Liver (tissue), 9 donors: ENCODE results near the gene LSMEM2. TPM values are rescaled to one million over a fixed set of nuclear protein-coding genes. Genes with fewer than 3 reads are reported as not detected.
A peak's percentile ranks its signal among the peaks of the same experiment; 100 is the strongest.

Experiments used
- DNase-seq: peaks from one replicate; pipeline ENCODE4 v3.0.0-alpha.2; 2017; ENCODE audit warnings: low spot score
- H3K27ac ChIP-seq, 2 donors: one replicate each; pipeline ENCODE4 v1.7.0; 2013; ENCODE audit warnings: inconsistent platforms in 2 of 2, low read length in 2 of 2, control low read depth in 1 of 2, low read depth in 1 of 2, mild to moderate bottlenecking in 1 of 2
- H3K27me3 ChIP-seq, 4 donors: one replicate each; pipeline versions ENCODE4 v1.6.1 to v1.7.0; 2013; ENCODE audit warnings: low read length in 3 of 4, inconsistent platforms in 1 of 4, mild to moderate bottlenecking in 1 of 4, moderate library complexity in 1 of 4; ENCODE audit not compliant: control insufficient read depth in 4 of 4, insufficient read depth in 4 of 4
- H3K36me3 ChIP-seq, 4 donors: one replicate each; pipeline versions ENCODE4 v1.6.1 to v1.7.0; 2013; ENCODE audit warnings: low read length in 3 of 4, mild to moderate bottlenecking in 3 of 4, low read depth in 1 of 4, moderate library complexity in 1 of 4; ENCODE audit not compliant: control insufficient read depth in 4 of 4, insufficient read depth in 3 of 4
- H3K4me1 ChIP-seq, 4 donors: one replicate each; pipeline versions ENCODE4 v1.6.1 to v1.7.0; 2013; ENCODE audit warnings: low read length in 3 of 4, mild to moderate bottlenecking in 3 of 4, moderate library complexity in 1 of 4; ENCODE audit not compliant: control insufficient read depth in 4 of 4, insufficient read depth in 4 of 4
- H3K4me3 ChIP-seq, 3 donors: one replicate each; pipeline versions ENCODE4 v1.6.1 to v1.7.0; 2013; ENCODE audit warnings: low read length in 3 of 3, control low read depth in 1 of 3, low read depth in 1 of 3, mild to moderate bottlenecking in 1 of 3
- H3K9ac ChIP-seq, 2 donors: one replicate each; pipeline ENCODE4 v1.7.0; 2013; ENCODE audit warnings: low read length in 2 of 2, mild to moderate bottlenecking in 2 of 2, moderate library complexity in 2 of 2, control low read depth in 1 of 2, low read depth in 1 of 2
- H3K9me3 ChIP-seq, 4 donors: one replicate each; pipeline versions ENCODE4 v1.6.1 to v1.7.0; 2013; ENCODE audit warnings: low read length in 3 of 4; ENCODE audit not compliant: control insufficient read depth in 4 of 4
- ATF3 ChIP-seq: IDR thresholded peaks from 2 replicates; pipeline ENCODE4 v1.6.1; 2016; ENCODE audit warnings: antibody characterized with exemption
- CTCF ChIP-seq: fragments of 150-350 bp; IDR thresholded peaks from 2 replicates; pipeline ENCODE4 v1.5.1; 2017; ENCODE audit warnings: improper control_type of control experiment, low read depth, low read length; ENCODE audit not compliant: missing input control
- EGR1 ChIP-seq, 2 donors: IDR thresholded peaks; 2 replicates each; pipeline ENCODE4 v1.6.1; 2016 to 2018; ENCODE audit warnings: antibody characterized with exemption in 2 of 2, low read depth in 2 of 2
- FOXA1 ChIP-seq: IDR thresholded peaks from 2 replicates; pipeline ENCODE4 v1.6.1; 2016; ENCODE audit warnings: antibody characterized with exemption
- FOXA2 ChIP-seq: IDR thresholded peaks from 2 replicates; pipeline ENCODE4 v1.6.1; 2016; ENCODE audit warnings: antibody characterized with exemption
- GABPA ChIP-seq, 2 donors: IDR thresholded peaks in 1 of 2; conservative IDR thresholded peaks in 1 of 2; 2 replicates each; pipeline ENCODE4 v1.6.1; 2016; ENCODE audit warnings: antibody characterized with exemption in 2 of 2, mild to moderate bottlenecking in 1 of 2, moderate library complexity in 1 of 2
- HNF4A ChIP-seq, 2 donors: conservative IDR thresholded peaks; 2 replicates each; pipeline ENCODE4 v1.6.1; 2016; ENCODE audit warnings: antibody characterized with exemption in 2 of 2, mild to moderate bottlenecking in 2 of 2
- HNF4G ChIP-seq: IDR thresholded peaks from 2 replicates; pipeline ENCODE4 v1.6.1; 2016; ENCODE audit warnings: antibody characterized with exemption
- JUND ChIP-seq, 2 donors: IDR thresholded peaks; 2 replicates each; pipeline ENCODE4 v1.6.1; 2016; ENCODE audit warnings: antibody characterized with exemption in 2 of 2
- MAX ChIP-seq: IDR thresholded peaks from 2 replicates; pipeline ENCODE4 v1.6.1; 2016; ENCODE audit warnings: antibody characterized with exemption
- NR2F2 ChIP-seq: IDR thresholded peaks from 2 replicates; pipeline ENCODE4 v1.6.1; 2016; ENCODE audit warnings: antibody characterized with exemption
- RAD21 ChIP-seq, 2 donors: IDR thresholded peaks; 2 replicates each; pipeline ENCODE4 v1.6.1; 2016; ENCODE audit warnings: antibody characterized with exemption in 2 of 2, mild to moderate bottlenecking in 2 of 2
- REST ChIP-seq: IDR thresholded peaks from 2 replicates; pipeline ENCODE4 v1.6.1; 2016; ENCODE audit warnings: antibody characterized with exemption, mild to moderate bottlenecking
- RXRA ChIP-seq, 2 donors: IDR thresholded peaks; 2 replicates each; pipeline ENCODE4 v1.6.1; 2017 to 2018; ENCODE audit warnings: antibody characterized with exemption in 2 of 2, mild to moderate bottlenecking in 1 of 2
- SP1 ChIP-seq: IDR thresholded peaks from 2 replicates; pipeline ENCODE4 v1.6.1; 2018; ENCODE audit warnings: antibody characterized with exemption, mild to moderate bottlenecking
- TAF1 ChIP-seq: conservative IDR thresholded peaks from 2 replicates; pipeline ENCODE4 v1.6.1; 2016; ENCODE audit warnings: antibody characterized with exemption, mild to moderate bottlenecking
- YY1 ChIP-seq: IDR thresholded peaks from 2 replicates; pipeline ENCODE4 v1.6.1; 2016; ENCODE audit warnings: antibody characterized with exemption, mild to moderate bottlenecking
- ZBTB33 ChIP-seq: IDR thresholded peaks from 2 replicates; pipeline ENCODE4 v1.6.1; 2016; ENCODE audit warnings: antibody characterized with exemption
- WGBS: extraction: QIAGEN DNeasy Blood & Tissue Kit; methylation state at CpG from one replicate; pipeline ENCODE4 v1.1.7; 2013; 5-methylcytosine and 5-hydroxymethylcytosine counted together
- polyA plus RNA-seq, 2 donors: library from polyadenylated mRNA; stranded (reverse) in 1 of 2; unstranded in 1 of 2; fragments of 200-250 nt in 1 of 2; fragments of >200 nt in 1 of 2; fragmentation: Nextera tagmentation in 1 of 2; extraction: Ambion mirVana in 1 of 2; gene quantifications; one replicate each; pipeline versions ENCODE4 v1.2.1 to v1.2.3, GENCODE V29; 2013 to 2015
- total RNA-seq, 2 donors: library from RNA; depleted of rRNA; stranded (reverse); fragments of >200 nt; gene quantifications; one replicate each; pipeline ENCODE4 v1.2.3, GENCODE V29; 2014
- donor health status: healthy.
- donor health status: healthy.
- donor health status: healthy.
- donor health status: healthy.
- donor health status: healthy.

The LSMEM2 gene
- total and polyA plus RNA-seq, 4 donors: 0.03 to 0.08 TPM; not detected in 2

- WGBS: 93% methylated on average over 8 of the region's 8 CpGs
- TF ChIP-seq CTCF: no peak
- no peak for TF ChIP-seq NR2F2
- TF ChIP-seq MAX: no peak
- TF ChIP-seq RXRA (IDR thresholded peaks at IDR 0.05): no peak
- no peak for TF ChIP-seq TAF1
- no peak for TF ChIP-seq RAD21 (IDR thresholded peaks at IDR 0.05)
- no peak for TF ChIP-seq EGR1 (IDR thresholded peaks at IDR 0.05; ENCODE audit: low read depth in 2 of 2)
- no peak for TF ChIP-seq JUND (IDR thresholded peaks at IDR 0.05)
- no peak for TF ChIP-seq HNF4A (conservative IDR thresholded peaks at IDR 0.05)
- no peak for TF ChIP-seq YY1
- no peak for TF ChIP-seq FOXA1
- TF ChIP-seq ATF3: no peak
- no peak for TF ChIP-seq ZBTB33
- no peak for TF ChIP-seq HNF4G
- no peak for TF ChIP-seq FOXA2
- no peak for TF ChIP-seq GABPA (IDR thresholded peaks at IDR 0.05 in 1 of 2, conservative IDR thresholded peaks at IDR 0.05 in 1 of 2)
- no peak for TF ChIP-seq SP1
- TF ChIP-seq REST: no peak
- no peak for DNase-seq
- no peak overlapping the region for H3K9ac ChIP-seq
- peaks cover 2 to 23% (median 11%) of the 10 kb centered on the region in 4 donors for H3K36me3 ChIP-seq
- no peak overlapping the region for H3K4me3 ChIP-seq
- H3K27me3 ChIP-seq: no peaks in the 10 kb centered on the region
- no peak overlapping the region for H3K27ac ChIP-seq
- peaks cover 6 to 63% (median 44%) of the 10 kb centered on the region in 4 donors for H3K4me1 ChIP-seq
- H3K9me3 ChIP-seq: no peaks in the 10 kb centered on the region
These were observed 47.3 kb downstream of the LSMEM2 start for GRCh38 chr3:50326182-50326541.

- no peaks in the 10 kb centered on the region for H3K27me3 ChIP-seq
- H3K9me3 ChIP-seq: no peaks in the 10 kb centered on the region
- peak overlapping the region; percentile 59 to 75 for H3K9ac ChIP-seq
- H3K27ac ChIP-seq: no peak overlapping the region
- DNase-seq: no peak
- peak overlapping the region; percentile 82 to 87 (median 83) for H3K4me3 ChIP-seq
- TF ChIP-seq SP1 (no peak), JUND (IDR thresholded peaks at IDR 0.05) (no peak), HNF4G (no peak), FOXA1 (no peak), FOXA2 (no peak), ZBTB33 (no peak), GABPA (IDR thresholded peaks at IDR 0.05 in 1 of 2, conservative IDR thresholded peaks at IDR 0.05 in 1 of 2) (no peak)
- H3K4me1 ChIP-seq: peaks cover 2 to 59% (median 40%) of the 10 kb centered on the region in 4 donors
- 73% methylated on average over 4 of the region's 4 CpGs for whole genome bisulfite sequencing
- peaks cover 4 to 33% (median 17%) of the 10 kb centered on the region in 4 donors for H3K36me3 ChIP-seq
These were observed 48.2 kb downstream of the LSMEM2 start for GRCh38 chr3:50327129-50327528.
